Activated CD4-positive, alpha-beta T cell treated with anti-CD3 and anti-CD28 coated beads, Interleukin-2, amount 10 ng/mL, durations not matched to agents 7 days and 5 days (primary cell): ENCODE measurements around the gene ECHDC3. TPM values are rescaled to one million over a fixed set of nuclear protein-coding genes. Genes with fewer than 3 reads are reported as not detected.
"Not testable (repeated sequence)": the region's sequence is repeated elsewhere in the genome, so short reads cannot be mapped to it uniquely, and the experiment has no call there.

Experiments used
- CTCF ChIA-PET: fragments of 350-600 bp; sonication (Branson Sonifier 250); formaldehyde crosslinking; loops from one replicate; lab custom pipeline; 2021; ENCODE audit warnings: antibody characterized with exemption; lab: Charles Lee
- POLR2A ChIA-PET: fragments of 350-600 bp; sonication (Branson Sonifier 250); formaldehyde crosslinking; loops from one replicate; lab custom pipeline; 2021; ENCODE audit warnings: antibody characterized with exemption; lab: Charles Lee
- DNase-seq: peaks from one replicate; pipeline ENCODE4 v3.0.0-alpha.2; 2020
- H3K27ac Mint-ChIP-seq: one replicate; pipeline ENCODE4 v1.8.0; 2021; ENCODE audit warnings: mild to moderate bottlenecking, moderate library complexity, mixed read lengths
- H3K27me3 Mint-ChIP-seq: one replicate; pipeline ENCODE4 v1.8.0; 2021; ENCODE audit warnings: mixed read lengths
- H3K36me3 Mint-ChIP-seq: one replicate; pipeline ENCODE4 v1.8.0; 2021; ENCODE audit warnings: low read depth, mixed read lengths
- H3K4me1 Mint-ChIP-seq: one replicate; pipeline ENCODE4 v1.8.0; 2021; ENCODE audit warnings: mixed read lengths
- H3K4me3 Mint-ChIP-seq: one replicate; pipeline ENCODE4 v1.8.0; 2021; ENCODE audit warnings: mild to moderate bottlenecking, moderate library complexity, mixed read lengths
- H3K9me3 Mint-ChIP-seq: one replicate; pipeline ENCODE4 v1.8.0; 2021; ENCODE audit warnings: mixed read lengths
- total RNA-seq, 2 experiments: library from RNA; stranded (reverse); gene quantifications; one replicate each; pipeline ENCODE4 v1.2.3, GENCODE V29; 2021

The ECHDC3 gene
- total RNA-seq, 2 experiments from 2014 or later = 1.0 to 1.1 TPM

- no peak overlapping the region for H3K4me3 Mint-ChIP-seq
- ChIA-PET POLR2A (interaction anchor here (0.6 kb wide), 1 partner anchor 29 kb away, joined by 7 read pairs; no protein-coding TSS in a partner anchor), CTCF (no interaction called here)
- peaks cover 26% of the 10 kb centered on the region for H3K4me1 Mint-ChIP-seq
- peaks cover 6% of the 10 kb centered on the region for H3K9me3 Mint-ChIP-seq
- peaks cover 5% of the 10 kb centered on the region for H3K36me3 Mint-ChIP-seq
- peaks cover 62% of the 10 kb centered on the region for H3K27me3 Mint-ChIP-seq
- no peak overlapping the region for H3K27ac Mint-ChIP-seq
- DNase-seq = no peak
These were observed 35.2 kb upstream of the ECHDC3 start for GRCh38 chr10:11706895-11707567.

- CTCF ChIA-PET = no interaction called here
- H3K9me3 Mint-ChIP-seq = peaks cover 6% of the 10 kb centered on the region
- H3K27ac Mint-ChIP-seq = no peak overlapping the region
- H3K36me3 Mint-ChIP-seq = peaks cover 6% of the 10 kb centered on the region
- no peak for DNase-seq
- peaks cover 68% of the 10 kb centered on the region for H3K27me3 Mint-ChIP-seq
- POLR2A ChIA-PET = no interaction called here
- no peak overlapping the region for H3K4me3 Mint-ChIP-seq
- peaks cover 30% of the 10 kb centered on the region for H3K4me1 Mint-ChIP-seq
These were observed 34.4 kb upstream of the ECHDC3 start for GRCh38 chr10:11707624-11708350.

GRCh38 chr10:11708801-11709200 lies 33.4 kb upstream of the ECHDC3 start:
- H3K4me1 Mint-ChIP-seq = peaks cover 34% of the 10 kb centered on the region

GRCh38 chr10:11712744-11713143 lies 29.4 kb upstream of the ECHDC3 start:
- H3K4me1 Mint-ChIP-seq = peaks cover 41% of the 10 kb centered on the region
- H3K36me3 Mint-ChIP-seq = peaks cover 7% of the 10 kb centered on the region
- DNase-seq = no peak
- no peak overlapping the region for H3K4me3 Mint-ChIP-seq
- CTCF ChIA-PET = no interaction called here
- peaks cover 12% of the 10 kb centered on the region for H3K9me3 Mint-ChIP-seq
- no peak overlapping the region for H3K27ac Mint-ChIP-seq
- H3K27me3 Mint-ChIP-seq = peaks cover 72% of the 10 kb centered on the region
- POLR2A ChIA-PET = no interaction called here

More at GRCh38 chr10:11708801-11709200, 33.4 kb upstream of the ECHDC3 start:
- not testable (repeated sequence) for H3K27ac Mint-ChIP-seq, DNase-seq, H3K9me3 Mint-ChIP-seq, H3K4me3 Mint-ChIP-seq, H3K36me3 Mint-ChIP-seq
- POLR2A ChIA-PET = interaction anchor here (0.6 kb wide), 1 partner anchor 304 kb away, joined by 4 read pairs; no protein-coding TSS in a partner anchor
- peaks cover 73% of the 10 kb centered on the region for H3K27me3 Mint-ChIP-seq
- CTCF ChIA-PET = interaction anchor here (1.1 kb wide), 1 partner anchor 82 kb away, joined by 3 read pairs; no protein-coding TSS in a partner anchor

- peaks cover 15% of the 10 kb centered on the region for H3K9me3 Mint-ChIP-seq
- no peak overlapping the region for H3K4me3 Mint-ChIP-seq
These were observed 28.9 kb upstream of the ECHDC3 start for GRCh38 chr10:11713186-11713743.

GRCh38 chr10:11713963-11714362 lies 28.2 kb upstream of the ECHDC3 start:
- H3K9me3 Mint-ChIP-seq = peaks cover 15% of the 10 kb centered on the region
- POLR2A ChIA-PET = no interaction called here
- no peak for DNase-seq
- H3K27ac Mint-ChIP-seq = no peak overlapping the region
- peaks cover 70% of the 10 kb centered on the region for H3K27me3 Mint-ChIP-seq
- H3K4me1 Mint-ChIP-seq = peaks cover 45% of the 10 kb centered on the region
- H3K36me3 Mint-ChIP-seq = peaks cover 7% of the 10 kb centered on the region
- CTCF ChIA-PET = interaction anchor here (1.5 kb wide), 1 partner anchor 11 kb away, joined by 3 read pairs; no protein-coding TSS in a partner anchor
- no peak overlapping the region for H3K4me3 Mint-ChIP-seq

More at GRCh38 chr10:11713186-11713743, 28.9 kb upstream of the ECHDC3 start:
- Mint-ChIP-seq H3K4me1 (peaks cover 44% of the 10 kb centered on the region), H3K27me3 (peaks cover 70% of the 10 kb centered on the region), H3K27ac (no peak overlapping the region), H3K36me3 (peaks cover 7% of the 10 kb centered on the region)
- no peak for DNase-seq
- POLR2A ChIA-PET = no interaction called here
- CTCF ChIA-PET = no interaction called here

- Mint-ChIP-seq H3K9me3 (peaks cover 15% of the 10 kb centered on the region), H3K27ac (no peak overlapping the region), H3K4me1 (peaks cover 38% of the 10 kb centered on the region), H3K27me3 (peaks cover 68% of the 10 kb centered on the region), H3K36me3 (peaks cover 6% of the 10 kb centered on the region), H3K4me3 (no peak overlapping the region)
- no peak for DNase-seq
- ChIA-PET CTCF (interaction anchor here (0.6 to 1.5 kb wide), 3 partner anchors 10 to 1288 kb away, joined by 3 read pairs; no protein-coding TSS in a partner anchor), POLR2A (no interaction called here)
These were observed 27.3 kb upstream of the ECHDC3 start for GRCh38 chr10:11714750-11715365.

GRCh38 chr10:11715815-11716494 lies 26.2 kb upstream of the ECHDC3 start:
- Mint-ChIP-seq H3K27ac (no peak overlapping the region), H3K4me3 (no peak overlapping the region), H3K27me3 (peaks cover 75% of the 10 kb centered on the region), H3K36me3 (peaks cover 5% of the 10 kb centered on the region), H3K9me3 (peaks cover 14% of the 10 kb centered on the region), H3K4me1 (peaks cover 27% of the 10 kb centered on the region)
- CTCF ChIA-PET = no interaction called here
- no peak for DNase-seq
- POLR2A ChIA-PET = no interaction called here

GRCh38 chr10:11716686-11717085 lies 25.5 kb upstream of the ECHDC3 start:
- no peak overlapping the region for H3K27ac Mint-ChIP-seq
- H3K36me3 Mint-ChIP-seq = peaks cover 5% of the 10 kb centered on the region
- no peak for DNase-seq
- POLR2A ChIA-PET = no interaction called here
- peaks cover 77% of the 10 kb centered on the region for H3K27me3 Mint-ChIP-seq
- CTCF ChIA-PET = no interaction called here
- H3K4me1 Mint-ChIP-seq = peaks cover 23% of the 10 kb centered on the region
- H3K9me3 Mint-ChIP-seq = peaks cover 14% of the 10 kb centered on the region
- no peak overlapping the region for H3K4me3 Mint-ChIP-seq

- Mint-ChIP-seq H3K9me3 (peaks cover 14% of the 10 kb centered on the region), H3K36me3 (peaks cover 4% of the 10 kb centered on the region), H3K4me1 (peaks cover 14% of the 10 kb centered on the region), H3K27ac (no peak overlapping the region), H3K27me3 (peaks cover 54% of the 10 kb centered on the region), H3K4me3 (no peak overlapping the region)
- DNase-seq = no peak
- CTCF ChIA-PET = no interaction called here
- POLR2A ChIA-PET = interaction anchor here (0.5 kb wide), 1 partner anchor 389 kb away, joined by 5 read pairs; no protein-coding TSS in a partner anchor
These were observed 22.5 kb upstream of the ECHDC3 start for GRCh38 chr10:11719496-11720259.

- POLR2A ChIA-PET = interaction anchor here (0.5 kb wide), 1 partner anchor 390 kb away, joined by 5 read pairs; no protein-coding TSS in a partner anchor
- Mint-ChIP-seq H3K36me3 (peaks cover 4% of the 10 kb centered on the region), H3K27me3 (peaks cover 52% of the 10 kb centered on the region), H3K9me3 (peaks cover 14% of the 10 kb centered on the region), H3K4me3 (no peak overlapping the region), H3K27ac (no peak overlapping the region), H3K4me1 (peaks cover 16% of the 10 kb centered on the region)
- DNase-seq = no peak
- CTCF ChIA-PET = interaction anchor here (0.6 to 0.7 kb wide), 2 partner anchors 87 to 924 kb away, joined by 3 to 4 read pairs; no protein-coding TSS in a partner anchor
These were observed 21.9 kb upstream of the ECHDC3 start for GRCh38 chr10:11720260-11720741.
